Neural cell (in vitro differentiated cells): ENCODE measurements around the gene MTCL1. TPM values are rescaled to one million over a fixed set of nuclear protein-coding genes. Genes with fewer than 3 reads are reported as not detected.
A peak's percentile ranks its signal among the peaks of the same experiment; 100 is the strongest.

ENCODE experiments used
- H2AFZ ChIP-seq: fragments of 200-600, 300-800 bp; sonication (generic), shearing (Covaris generic); 2 replicates; pipeline ENCODE4 v1.6.0; 2014; ENCODE audit warnings: low read depth, mild to moderate bottlenecking, antibody characterized with exemption, low read length, moderate library complexity
- H3F3A ChIP-seq: fragments of 200-600 bp; shearing (Covaris generic); 2 replicates; pipeline ENCODE4 v1.6.1; 2016; ENCODE audit warnings: mild to moderate bottlenecking, moderate library complexity, mixed read lengths, antibody characterized with exemption, low read length; ENCODE audit not compliant: insufficient read depth, poor library complexity, severe bottlenecking
- H3K27ac ChIP-seq: fragments of 200-600, 300-800 bp; sonication (generic), shearing (Covaris generic); 2 replicates; pipeline ENCODE4 v1.5.1; 2014; ENCODE audit warnings: mild to moderate bottlenecking, low read length, moderate library complexity
- H3K27me3 ChIP-seq: fragments of 300-800, 200-600 bp; sonication (generic), shearing (Covaris generic); 2 replicates; pipeline ENCODE4 v1.6.0; 2014; ENCODE audit warnings: mild to moderate bottlenecking, low read depth, low read length, moderate library complexity; ENCODE audit not compliant: insufficient read depth
- H3K36me3 ChIP-seq: fragments of 300-800, 200-600 bp; sonication (generic), shearing (Covaris generic); 2 replicates; pipeline ENCODE4 v1.5.1; 2014; ENCODE audit warnings: mild to moderate bottlenecking, antibody characterized with exemption, low read length, moderate library complexity; ENCODE audit not compliant: insufficient read depth
- H3K4me2 ChIP-seq: fragments of 300-800, 200-600 bp; sonication (generic), shearing (Covaris generic); 2 replicates; pipeline ENCODE4 v1.6.0; 2014; ENCODE audit warnings: mild to moderate bottlenecking, low read length
- H3K4me3 ChIP-seq: fragments of 300-800, 200-600 bp; sonication (generic), shearing (Covaris generic); 2 replicates; pipeline ENCODE4 v1.5.1; 2014; ENCODE audit warnings: mild to moderate bottlenecking, low read length, moderate library complexity
- H3K79me2 ChIP-seq: fragments of 200-600 bp; shearing (Covaris generic); replicated peaks from 2 replicates; pipeline ENCODE4 v1.6.0; 2014; ENCODE audit warnings: mild to moderate bottlenecking, low read length, moderate library complexity; ENCODE audit not compliant: insufficient read depth
- H3K9ac ChIP-seq: fragments of 300-800, 200-600 bp; sonication (generic), shearing (Covaris generic); 2 replicates; pipeline ENCODE4 v1.6.1; 2016; ENCODE audit warnings: mild to moderate bottlenecking, low read length, mixed read lengths
- H3K9me2 ChIP-seq: fragments of 200-600 bp; shearing (Covaris generic); 2 replicates; pipeline ENCODE4 v1.6.1; 2016; ENCODE audit warnings: mild to moderate bottlenecking, low read length, mixed read lengths; ENCODE audit not compliant: insufficient read depth
- H3K9me3 ChIP-seq: fragments of 200-600, 300-800 bp; sonication (generic), shearing (Covaris generic); 2 replicates; pipeline ENCODE4 v1.6.1; 2016; ENCODE audit warnings: mild to moderate bottlenecking, mixed run types, low read length, moderate library complexity, mixed read lengths
- H4K20me1 ChIP-seq: fragments of 200-600 bp; shearing (Covaris generic); 2 replicates; pipeline ENCODE4 v1.6.1; 2016; ENCODE audit warnings: mild to moderate bottlenecking, mixed run types; ENCODE audit not compliant: insufficient read depth
- CTCF ChIP-seq: fragments of 450-650 bp; IDR thresholded peaks from 2 replicates; pipeline ENCODE4 v1.5.1; 2014; ENCODE audit warnings: antibody characterized with exemption, mild to moderate bottlenecking, moderate library complexity; ENCODE audit not compliant: poor library complexity, severe bottlenecking
- EP300 ChIP-seq: fragments of 450-650 bp; conservative IDR thresholded peaks from 2 replicates; pipeline ENCODE4 v1.6.1; 2014; ENCODE audit warnings: antibody characterized with exemption, mild to moderate bottlenecking, moderate library complexity; ENCODE audit not compliant: poor library complexity, severe bottlenecking
- EZH2 ChIP-seq: fragments of 200-600, 300-800 bp; shearing (Covaris generic), sonication (generic); IDR thresholded peaks from 2 replicates; pipeline ENCODE4 v1.6.1; 2014; ENCODE audit warnings: antibody characterized with exemption, low read length, borderline replicate concordance, mild to moderate bottlenecking; ENCODE audit not compliant: insufficient read depth, poor library complexity, severe bottlenecking
- MXI1 ChIP-seq: fragments of 450-650 bp; conservative IDR thresholded peaks from 2 replicates; pipeline ENCODE4 v1.6.1; 2014; ENCODE audit warnings: antibody characterized with exemption, mild to moderate bottlenecking; ENCODE audit not compliant: poor library complexity, severe bottlenecking
- POLR2AphosphoS5 ChIP-seq: IDR thresholded peaks from 2 replicates; pipeline ENCODE4 v1.6.1; 2012
- RAD21 ChIP-seq: fragments of 450-650 bp; conservative IDR thresholded peaks from 2 replicates; pipeline ENCODE4 v1.6.1; 2014; ENCODE audit warnings: antibody characterized with exemption, mild to moderate bottlenecking, moderate library complexity
- REST ChIP-seq: IDR thresholded peaks from 2 replicates; pipeline ENCODE4 v1.6.1; 2012; ENCODE audit warnings: borderline replicate concordance
- SMC3 ChIP-seq: fragments of 450-650 bp; conservative IDR thresholded peaks from 2 replicates; pipeline ENCODE4 v1.6.1; 2014; ENCODE audit warnings: antibody characterized with exemption, mild to moderate bottlenecking, moderate library complexity; ENCODE audit not compliant: poor library complexity
- TAF1 ChIP-seq: IDR thresholded peaks from 2 replicates; pipeline ENCODE4 v1.6.1; 2012; ENCODE audit warnings: low read depth
- polyA plus RNA-seq: library from polyadenylated mRNA; depleted of rRNA; stranded (reverse); fragments of >200 nt; gene quantifications from 2 replicates; pipeline ENCODE4 v1.2.3, GENCODE V29; 2014

Gene MTCL1
- polyA plus RNA-seq, 1 donor from 2014 or later = 20.8 TPM

GRCh38 chr18:8708670-8709069 lies 3.3 kb downstream of the MTCL1 start:
- Histone ChIP-seq H3K9me3 (no peaks in the 10 kb centered on the region), H3K79me2 (peaks cover 32% of the 10 kb centered on the region), H3K36me3 (no peaks in the 10 kb centered on the region), H2AFZ (no peak overlapping the region), H3K4me3 (peak overlapping the region; percentile 77), H3K27ac (no peak overlapping the region), H3K4me2 (peak overlapping the region; percentile 84), H3K9me2 (no peaks in the 10 kb centered on the region), H3K9ac (no peak overlapping the region), H4K20me1 (peaks cover 7% of the 10 kb centered on the region), H3F3A (no peaks in the 10 kb centered on the region), H3K27me3 (no peaks in the 10 kb centered on the region)
- TF ChIP-seq SMC3 = no peak
- TF ChIP-seq CTCF = no peak
- TF ChIP-seq REST = no peak
- TF ChIP-seq EZH2 = no peak
- no peak for TF ChIP-seq MXI1
- no peak for TF ChIP-seq TAF1
- no peak for TF ChIP-seq EP300
- TF ChIP-seq POLR2AphosphoS5 = no peak
- no peak for TF ChIP-seq RAD21

- no peaks in the 10 kb centered on the region for H3K36me3 ChIP-seq
- H3F3A ChIP-seq = no peaks in the 10 kb centered on the region
- H3K79me2 ChIP-seq = peaks cover 32% of the 10 kb centered on the region
- peaks cover 7% of the 10 kb centered on the region for H4K20me1 ChIP-seq
- H3K9me2 ChIP-seq = no peaks in the 10 kb centered on the region
- H3K9me3 ChIP-seq = no peaks in the 10 kb centered on the region
- H3K4me3 ChIP-seq = peak overlapping the region; percentile 77
- TF ChIP-seq EP300 (no peak), EZH2 (no peak), REST (no peak), SMC3 (no peak), RAD21 (no peak), MXI1 (no peak), CTCF (no peak), POLR2AphosphoS5 (no peak), TAF1 (no peak)
- no peak overlapping the region for H2AFZ ChIP-seq
- H3K27me3 ChIP-seq = no peaks in the 10 kb centered on the region
- H3K9ac ChIP-seq = no peak overlapping the region
- no peak overlapping the region for H3K27ac ChIP-seq
- H3K4me2 ChIP-seq = no peak overlapping the region
Observed at GRCh38 chr18:8709248-8710059, 4.1 kb downstream of the MTCL1 start.
